K562 (cell line): ENCODE data around the gene TIGD7. TPM values are rescaled to one million over a fixed set of nuclear protein-coding genes. Genes with fewer than 3 reads are reported as not detected.

ENCODE experiments used
- ATAC-seq: fragments of 200-7000 bp; cut with Tn5 transposase; 3 replicates; pipeline ENCODE4 v1.9.1; 2020; ENCODE audit warnings: moderate library complexity
- BruUV-seq: library from RNA; stranded (reverse); fragments of 400-500 nt; replicated peaks from 2 replicates; lab custom pipeline; 2021; lab: Mats Ljungman, UMichigan
- CTCF ChIA-PET: fragments of 300-600 bp; formaldehyde crosslinking; extraction: SDS; loops from one replicate; lab custom pipeline; 2021; ENCODE audit warnings: low intra/inter-chr PET ratio; lab: Yijun Ruan, JAX
- POLR2A ChIA-PET: fragments of 300-600, 350-650 bp; sonication (Branson Sonifier 250); formaldehyde crosslinking; extraction: SDS; loops from one replicate; lab custom pipeline; 2021; ENCODE audit warnings: antibody characterized with exemption, inconsistent platforms; lab: Yijun Ruan, JAX
- DNase-seq, 4 experiments: peaks; one replicate each; pipeline versions ENCODE4 v3.0.0 to v3.0.0-alpha.2; 2011 to 2018; ENCODE audit warnings: low spot score in 3 of 4, mixed read lengths in 3 of 4; ENCODE audit errors: extremely low read depth in 1 of 4
- FAIRE-seq: peaks from 2 replicates; lab custom pipeline; 2011; peaks lifted over from hg19 to GRCh38; lab: Jason Lieb, UNC
- H2AFZ ChIP-seq: 2 replicates; pipeline ENCODE4 v1.6.0; 2011; ENCODE audit warnings: low read depth, low read length, control low read depth, inconsistent platforms
- H3K27ac ChIP-seq: fragments of 200-600 bp; 3 replicates; pipeline ENCODE4 v1.8.0; 2011; ENCODE audit warnings: low read depth, mild to moderate bottlenecking, control low read depth, inconsistent platforms, low read length, moderate library complexity, mixed read lengths; ENCODE audit errors: extremely low read depth
- H3K27me3 ChIP-seq, 2 experiments: fragments of 300-600 bp in 1 of 2; 2 replicates in 1 of 2; 3 replicates in 1 of 2; pipeline versions ENCODE4 v1.6.0 to v1.8.0; 2011; ENCODE audit warnings: inconsistent platforms in 2 of 2, low read length in 2 of 2, mild to moderate bottlenecking in 1 of 2, mixed read lengths in 1 of 2, moderate library complexity in 1 of 2; ENCODE audit not compliant: control insufficient read depth in 2 of 2, insufficient read depth in 2 of 2
- H3K36me3 ChIP-seq: fragments of 300-600 bp; 3 replicates; pipeline ENCODE4 v1.8.0; 2011; ENCODE audit warnings: mild to moderate bottlenecking, low read length, inconsistent platforms; ENCODE audit not compliant: control insufficient read depth, insufficient read depth
- H3K4me1 ChIP-seq, 2 experiments: fragments of 200-600 bp in 1 of 2; replicated peaks in 1 of 2; 2 replicates in 1 of 2; 3 replicates in 1 of 2; pipeline versions ENCODE4 v1.5.1 to v1.8.0; 2011; ENCODE audit warnings: inconsistent platforms in 2 of 2, low read length in 2 of 2, mild to moderate bottlenecking in 1 of 2, mixed read lengths in 1 of 2, moderate library complexity in 1 of 2; ENCODE audit not compliant: control insufficient read depth in 2 of 2, insufficient read depth in 2 of 2
- H3K4me2 ChIP-seq: 2 replicates; pipeline ENCODE4 v1.6.1; 2011; ENCODE audit warnings: low read length, control low read depth, inconsistent platforms, mixed read lengths; ENCODE audit not compliant: insufficient read depth
- H3K4me3 ChIP-seq: fragments of 200-600 bp; sonication (generic), shearing (Covaris generic); 2 replicates; pipeline ENCODE4 v1.5.1; 2016; ENCODE audit warnings: control low read depth, inconsistent platforms
- H3K79me2 ChIP-seq: fragments of 200-600 bp; 3 replicates; pipeline ENCODE4 v1.8.0; 2011; ENCODE audit warnings: low read length, inconsistent platforms; ENCODE audit not compliant: control insufficient read depth, insufficient read depth
- H3K9ac ChIP-seq, 2 experiments: 2 replicates each; pipeline versions ENCODE4 v1.6.0 to v1.6.1; 2011; ENCODE audit warnings: low read depth in 2 of 2, low read length in 2 of 2, control low read depth in 1 of 2, inconsistent platforms in 1 of 2, mild to moderate bottlenecking in 1 of 2, mixed read lengths in 1 of 2; ENCODE audit not compliant: insufficient read depth in 1 of 2
- H3K9me1 ChIP-seq: one replicate; pipeline ENCODE4 v1.6.0; 2011; ENCODE audit warnings: inconsistent platforms, mild to moderate bottlenecking, low read length, moderate library complexity; ENCODE audit not compliant: control insufficient read depth, insufficient read depth
- H3K9me3 ChIP-seq: replicated peaks from 2 replicates; pipeline ENCODE4 v1.5.1; 2011; ENCODE audit warnings: low read depth, low read length, inconsistent platforms; ENCODE audit not compliant: control insufficient read depth, insufficient read depth
- H4K20me1 ChIP-seq: replicated peaks from 2 replicates; pipeline ENCODE4 v1.6.1; 2011; ENCODE audit warnings: low read length, inconsistent platforms, mixed read lengths; ENCODE audit not compliant: control insufficient read depth, insufficient read depth
- CBX3 ChIP-seq, 2 experiments: IDR thresholded peaks; 1 replicate in 1 of 2; 2 replicates in 1 of 2; pipeline ENCODE4 v1.6.1; 2012; ENCODE audit warnings: inconsistent platforms in 2 of 2, low read length in 2 of 2, borderline replicate concordance in 1 of 2, control low read depth in 1 of 2
- HDGF ChIP-seq: fragments of 450-650 bp; IDR thresholded peaks from 2 replicates; pipeline ENCODE4 v1.6.1; 2016
- HNRNPL ChIP-seq: fragments of 200-400 bp; formaldehyde crosslinking; IDR thresholded peaks from 2 replicates; pipeline ENCODE4 v1.6.1; 2017; ENCODE audit warnings: low read depth, mild to moderate bottlenecking, low read length
- HOXB6 ChIP-seq: fragments of 250-450 bp; sonication (Bioruptor Pico); IDR thresholded peaks from 2 replicates; pipeline ENCODE4 v1.5.1; 2022; ENCODE audit warnings: mild to moderate bottlenecking, borderline replicate concordance
- IFI16 ChIP-seq: fragments of 250-450 bp; sonication (Bioruptor Pico); IDR thresholded peaks from 2 replicates; pipeline ENCODE4 v2.1.2; 2022; ENCODE audit warnings: mild to moderate bottlenecking, inconsistent platforms
- MEIS2 ChIP-seq: fragments of 450-650 bp; IDR thresholded peaks from 2 replicates; pipeline ENCODE4 v1.6.1; 2014; ENCODE audit warnings: mild to moderate bottlenecking; ENCODE audit not compliant: partially characterized antibody
- PKNOX1 ChIP-seq: fragments of 450-650 bp; IDR thresholded peaks from 2 replicates; pipeline ENCODE4 v1.6.1; 2016
- RHOXF2B ChIP-seq: fragments of 250-450 bp; sonication (Bioruptor Pico); conservative IDR thresholded peaks from 2 replicates; pipeline ENCODE4 v1.5.1; 2021
- SRSF1 ChIP-seq: fragments of 200-400 bp; formaldehyde crosslinking; IDR thresholded peaks from 2 replicates; pipeline ENCODE4 v1.6.1; 2017; ENCODE audit warnings: mild to moderate bottlenecking, low read depth, low read length, moderate library complexity
- TAF9B ChIP-seq: fragments of 450-650 bp; IDR thresholded peaks from 2 replicates; pipeline ENCODE4 v1.6.1; 2018; ENCODE audit warnings: mild to moderate bottlenecking; ENCODE audit not compliant: partially characterized antibody
- U2AF2 ChIP-seq: fragments of 200-400 bp; formaldehyde crosslinking; optimal IDR thresholded peaks from 2 replicates; pipeline ENCODE3; 2017; ENCODE audit warnings: low read depth, mild to moderate bottlenecking, low read length
- ZBTB5 ChIP-seq: fragments of 450-650 bp; IDR thresholded peaks from 2 replicates; pipeline ENCODE4 v1.6.1; 2017; ENCODE audit warnings: antibody characterized with exemption
- ZC3H8 ChIP-seq: fragments of 450-650 bp; IDR thresholded peaks from 2 replicates; pipeline ENCODE4 v1.6.1; 2017
- ZNF133 ChIP-seq: fragments of 250-450 bp; sonication (Bioruptor Pico); IDR thresholded peaks from 2 replicates; pipeline ENCODE4 v1.4.0; 2020; ENCODE audit warnings: mild to moderate bottlenecking
- ZNF175 ChIP-seq: fragments of 200-800 bp; sonication (Bioruptor generic); IDR thresholded peaks from 2 replicates; pipeline ENCODE4 v1.6.1; 2016; ENCODE audit warnings: low read depth, mild to moderate bottlenecking, missing genetic modification characterization, missing compliant biosample characterization
- ZNF57 ChIP-seq: fragments of 450-650 bp; formaldehyde crosslinking; IDR thresholded peaks from 2 replicates; pipeline ENCODE4 v1.4.0; 2020; ENCODE audit warnings: mild to moderate bottlenecking, moderate library complexity
- ZNF644 ChIP-seq: fragments of 200-800 bp; sonication (Bioruptor generic); IDR thresholded peaks from 2 replicates; pipeline ENCODE4 v1.6.1; 2016; ENCODE audit warnings: low read depth, missing genetic modification characterization, missing compliant biosample characterization
- WGBS: fragments of 100-300 bp; shearing (Covaris generic); methylation state at CpG from one replicate; pipeline ENCODE4 v1.1.6; 2016; ENCODE audit warnings: low coverage, mixed read lengths; ENCODE audit not compliant: insufficient coverage; ENCODE audit errors: missing lambda C conversion rate; 5-methylcytosine and 5-hydroxymethylcytosine counted together
- in situ Hi-C: fragments of 300-500 bp; cut with MboI; formaldehyde crosslinking; loops from 4 replicates; pipeline ENCODE4 v1.15.0; 2018; ENCODE audit warnings: inconsistent platforms, mixed read lengths
- intact Hi-C: fragments of 100-400 bp; cut with micrococcal nuclease; formaldehyde crosslinking; loops from 2 replicates; pipeline ENCODE4 v1.14.2; 2022
- polyA plus RNA-seq, 8 experiments: library from polyadenylated mRNA; depleted of rRNA in 4 of 8; stranded (reverse) in 5 of 8; unstranded in 3 of 8; fragments of >200 nt; fragmentation: Nextera tagmentation in 2 of 8; fragmentation: Illumina TruSeq in 1 of 8; extraction: Ambion mirVana in 2 of 8; extraction: Trizol in 1 of 8; gene quantifications; 2 replicates each; pipeline versions ENCODE4 v1.2.1 to v1.2.3, GENCODE V29; 2011 to 2014; ENCODE audit warnings: inconsistent platforms in 1 of 8, missing spikeins in 1 of 8
- total RNA-seq, 7 experiments: library from RNA; depleted of rRNA in 6 of 7; stranded (reverse); fragments of >200 nt in 6 of 7; fragmentation: Illumina TruSeq in 2 of 7; extraction: Trizol in 2 of 7; gene quantifications; 2 replicates each; pipeline versions ENCODE4 v1.2.1 to v1.2.3, GENCODE V29; 2011 to 2021; ENCODE audit warnings: low replicate concordance in 1 of 7
- TF ChIP-seq, protein P1 (sequence below): fragments of 250-450 bp; sonication (Bioruptor Pico); IDR thresholded peaks from 2 replicates; pipeline ENCODE4 v1.5.0; 2021
- TF ChIP-seq, protein P2 (sequence below): sonication (generic); formaldehyde crosslinking; IDR thresholded peaks from 2 replicates; pipeline ENCODE4 v1.9.0; 2022; ENCODE audit warnings: mild to moderate bottlenecking, missing genetic modification reagents

The TIGD7 gene
- total and polyA plus RNA-seq, 9 of the 15 experiments (the other 6 are each of a cell fraction or from before 2014, with no cell fraction given) = 0.84 to 10.7 (median 6.7) TPM

- ChIA-PET CTCF (no interaction called here), POLR2A (interaction anchor here (0.5 to 2.4 kb wide), 5 partner anchors 9 to 331 kb away, joined by 3 to 9 read pairs (median 4); partner anchors contain the start of gene ZNF263)
- Histone ChIP-seq H3K9ac (no peak overlapping the region), H3K9me3 (peaks cover 12% of the 10 kb centered on the region), H3K27me3 (no peaks in the 10 kb centered on the region), H3K79me2 (no peaks in the 10 kb centered on the region), H2AFZ (no peak overlapping the region), H3K4me3 (no peak overlapping the region), H4K20me1 (no peaks in the 10 kb centered on the region), H3K9me1 (no peaks in the 10 kb centered on the region), H3K4me2 (no peak overlapping the region), H3K4me1 (peaks cover 4 to 21% of the 10 kb centered on the region in 2 experiments; a peak in 4 of 5 replicates), H3K27ac (no peak overlapping the region), H3K36me3 (no peaks in the 10 kb centered on the region)
- intact Hi-C loops = loop anchor here (10.0 kb wide), 1 partner anchor 112 kb away; no protein-coding TSS in a partner anchor
- FAIRE-seq (no peak), ATAC-seq (no peak), DNase-seq (peak in 1 of 4 experiments; percentile 34)
- in situ Hi-C loops = no loop called here
- WGBS = 48% methylated on average over 5 of the region's 5 CpGs
- no TSS peak for BruUV-seq
- no peak for TF ChIP-seq RHOXF2B (CRISPR knock-in tag)
- no peak for TF ChIP-seq HDGF
- TF ChIP-seq TAF9B = no peak
- no peak for TF ChIP-seq ZNF133 (CRISPR knock-in tag)
- TF ChIP-seq U2AF2 = no peak
- TF ChIP-seq PKNOX1 = peak; percentile 52
- TF ChIP-seq MEIS2 = no peak
- TF ChIP-seq, protein P1, sequence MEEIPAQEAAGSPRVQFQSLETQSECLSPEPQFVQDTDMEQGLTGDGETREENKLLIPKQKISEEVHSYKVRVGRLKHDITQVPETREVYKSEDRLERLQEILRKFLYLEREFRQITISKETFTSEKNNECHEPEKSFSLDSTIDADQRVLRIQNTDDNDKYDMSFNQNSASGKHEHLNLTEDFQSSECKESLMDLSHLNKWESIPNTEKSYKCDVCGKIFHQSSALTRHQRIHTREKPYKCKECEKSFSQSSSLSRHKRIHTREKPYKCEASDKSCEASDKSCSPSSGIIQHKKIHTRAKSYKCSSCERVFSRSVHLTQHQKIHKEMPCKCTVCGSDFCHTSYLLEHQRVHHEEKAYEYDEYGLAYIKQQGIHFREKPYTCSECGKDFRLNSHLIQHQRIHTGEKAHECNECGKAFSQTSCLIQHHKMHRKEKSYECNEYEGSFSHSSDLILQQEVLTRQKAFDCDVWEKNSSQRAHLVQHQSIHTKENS (CRISPR knock-in tag) = no peak
- TF ChIP-seq ZNF644 = no peak
- TF ChIP-seq HOXB6 (CRISPR knock-in tag) = no peak
- no peak for TF ChIP-seq SRSF1
- TF ChIP-seq IFI16 = no peak
- no peak for TF ChIP-seq ZNF57
- TF ChIP-seq HNRNPL = no peak
- TF ChIP-seq ZNF175 (CRISPR knock-in tag) = no peak
- TF ChIP-seq CBX3 (IDR thresholded peaks at IDR 0.05; ENCODE audit: borderline replicate concordance in 1 of 2, low read length in 2 of 2) = peak in 1 of 2 experiments; percentile 53; a peak in 1 of 3 replicates
- TF ChIP-seq, protein P2, sequence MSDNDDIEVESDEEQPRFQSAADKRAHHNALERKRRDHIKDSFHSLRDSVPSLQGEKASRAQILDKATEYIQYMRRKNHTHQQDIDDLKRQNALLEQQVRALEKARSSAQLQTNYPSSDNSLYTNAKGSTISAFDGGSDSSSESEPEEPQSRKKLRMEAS (CRISPR knock-in tag) = no peak
- TF ChIP-seq ZBTB5 = no peak
- no peak for TF ChIP-seq ZC3H8
Observed at GRCh38 chr16:3266873-3267537, 38.2 kb downstream of the TIGD7 start.
